Measurements from ENCODE around the gene ABCA13. TPM values are rescaled to one million over a fixed set of nuclear protein-coding genes. Genes with fewer than 3 reads are reported as not detected.

The ABCA13 gene
- total RNA-seq, 2 donors from 2014 or later: 1.7 to 2.5 TPM

DNA sequence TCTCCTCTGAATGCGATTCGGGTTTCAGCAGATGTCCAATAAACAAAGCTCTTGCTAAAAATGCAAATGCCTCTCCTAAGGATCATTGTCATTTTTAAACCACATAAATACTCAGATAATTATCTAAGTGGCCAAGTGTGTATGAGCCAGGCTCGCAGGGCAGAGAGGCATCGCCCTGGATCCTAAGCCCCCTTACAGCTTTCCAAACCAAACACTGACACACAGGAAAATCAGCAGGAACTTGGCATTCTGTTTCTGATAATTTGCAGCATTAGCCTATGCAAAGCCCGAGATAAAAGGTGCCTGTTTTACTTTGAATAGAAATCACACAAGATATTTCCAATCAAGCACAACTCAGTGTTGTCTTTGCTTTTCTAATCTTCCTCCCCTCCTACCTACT, 134.4 kb downstream of the ABCA13 start:
- no peaks in the 10 kb centered on the region for H3K36me3 ChIP-seq
- H3K4me3 ChIP-seq: no peak overlapping the region
- no peaks in the 10 kb centered on the region for H3K27me3 ChIP-seq
- TF ChIP-seq, protein P1, sequence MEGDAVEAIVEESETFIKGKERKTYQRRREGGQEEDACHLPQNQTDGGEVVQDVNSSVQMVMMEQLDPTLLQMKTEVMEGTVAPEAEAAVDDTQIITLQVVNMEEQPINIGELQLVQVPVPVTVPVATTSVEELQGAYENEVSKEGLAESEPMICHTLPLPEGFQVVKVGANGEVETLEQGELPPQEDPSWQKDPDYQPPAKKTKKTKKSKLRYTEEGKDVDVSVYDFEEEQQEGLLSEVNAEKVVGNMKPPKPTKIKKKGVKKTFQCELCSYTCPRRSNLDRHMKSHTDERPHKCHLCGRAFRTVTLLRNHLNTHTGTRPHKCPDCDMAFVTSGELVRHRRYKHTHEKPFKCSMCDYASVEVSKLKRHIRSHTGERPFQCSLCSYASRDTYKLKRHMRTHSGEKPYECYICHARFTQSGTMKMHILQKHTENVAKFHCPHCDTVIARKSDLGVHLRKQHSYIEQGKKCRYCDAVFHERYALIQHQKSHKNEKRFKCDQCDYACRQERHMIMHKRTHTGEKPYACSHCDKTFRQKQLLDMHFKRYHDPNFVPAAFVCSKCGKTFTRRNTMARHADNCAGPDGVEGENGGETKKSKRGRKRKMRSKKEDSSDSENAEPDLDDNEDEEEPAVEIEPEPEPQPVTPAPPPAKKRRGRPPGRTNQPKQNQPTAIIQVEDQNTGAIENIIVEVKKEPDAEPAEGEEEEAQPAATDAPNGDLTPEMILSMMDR (IDR thresholded peaks at IDR 0.05): no peak
- no peak for DNase-seq
- no peaks in the 10 kb centered on the region for H3K9me3 ChIP-seq
- intact Hi-C loops (cut with DNase I): no loop called here
- no peak overlapping the region for H3K27ac ChIP-seq
- H3K9ac ChIP-seq (ENCODE audit: low read depth in 2 of 2, low read length in 2 of 2): no peak overlapping the region
- H3K4me1 ChIP-seq: no peaks in the 10 kb centered on the region

DNA sequence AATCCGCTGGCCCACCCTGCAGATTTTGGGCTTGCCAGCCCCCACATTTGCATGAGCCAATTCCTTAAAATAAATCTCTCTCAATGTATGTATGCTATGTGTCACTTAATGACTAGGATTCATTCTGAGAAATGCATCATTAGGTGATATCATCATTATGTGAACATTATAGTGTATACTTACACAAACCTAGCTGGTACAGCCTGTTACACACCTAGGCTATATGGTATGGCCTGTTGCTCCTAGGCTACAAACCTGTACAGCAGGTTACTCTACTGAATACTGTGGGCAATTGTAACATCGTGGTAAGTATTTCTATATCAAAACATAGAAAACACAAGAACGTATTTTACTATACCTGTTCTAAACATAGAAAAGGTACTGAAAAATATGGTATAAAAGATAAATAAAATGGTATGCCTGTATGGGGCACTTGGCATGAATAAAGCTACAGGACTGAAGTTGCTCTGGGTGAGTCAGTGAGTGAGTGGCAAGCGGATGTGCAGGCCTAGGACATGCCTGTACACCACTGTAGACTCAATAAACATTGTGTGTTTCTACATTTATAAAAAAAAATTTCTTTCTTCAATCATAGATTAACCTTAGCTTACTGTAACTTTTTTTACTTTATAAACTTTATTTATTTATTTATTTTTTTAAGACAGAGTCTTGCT, 135.9 kb downstream of the ABCA13 start:
- intact Hi-C loops (cut with DNase I): no loop called here

DNA sequence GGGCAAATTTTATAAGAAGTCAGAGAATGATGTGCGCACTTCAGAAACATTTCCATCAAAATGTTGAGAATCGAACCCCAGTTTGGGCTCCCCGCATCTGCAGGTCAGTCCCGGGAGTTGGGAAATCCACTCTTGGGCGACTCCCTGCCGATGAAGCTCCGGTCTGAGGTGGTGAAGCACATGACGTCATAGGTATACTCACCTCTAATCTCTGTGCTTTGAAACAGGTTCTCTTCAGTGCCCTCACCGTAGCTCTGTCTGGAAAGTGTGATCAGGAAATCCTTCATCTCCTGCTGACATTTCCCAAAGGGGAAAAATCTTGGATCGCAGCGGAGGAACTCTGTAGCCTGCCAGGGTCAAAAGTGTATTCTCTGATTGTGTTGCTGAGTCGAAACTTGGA, 138.5 kb downstream of the ABCA13 start:
- TF ChIP-seq, protein P1 (IDR thresholded peaks at IDR 0.05): no peak
- no peak for DNase-seq
- no peaks in the 10 kb centered on the region for H3K36me3 ChIP-seq
- intact Hi-C loops (cut with DNase I): no loop called here
- H3K4me1 ChIP-seq: no peaks in the 10 kb centered on the region
- H3K27ac ChIP-seq: no peak overlapping the region
- H3K4me3 ChIP-seq: no peak overlapping the region
- no peaks in the 10 kb centered on the region for H3K27me3 ChIP-seq
- no peak overlapping the region for H3K9ac ChIP-seq (ENCODE audit: low read depth in 2 of 2, low read length in 2 of 2)
- H3K9me3 ChIP-seq: no peaks in the 10 kb centered on the region

More for the DNA sequence above, 135.9 kb downstream of the ABCA13 start:
- H3K27me3 ChIP-seq: no peaks in the 10 kb centered on the region
- H3K36me3 ChIP-seq: no peaks in the 10 kb centered on the region
- TF ChIP-seq, protein P1 (IDR thresholded peaks at IDR 0.05): no peak
- no peaks in the 10 kb centered on the region for H3K9me3 ChIP-seq
- no peak for DNase-seq
- H3K27ac ChIP-seq: no peak overlapping the region
- no peak overlapping the region for H3K4me3 ChIP-seq
- H3K4me1 ChIP-seq: no peaks in the 10 kb centered on the region
- no peak overlapping the region for H3K9ac ChIP-seq (ENCODE audit: low read depth in 2 of 2, low read length in 2 of 2)

DNA sequence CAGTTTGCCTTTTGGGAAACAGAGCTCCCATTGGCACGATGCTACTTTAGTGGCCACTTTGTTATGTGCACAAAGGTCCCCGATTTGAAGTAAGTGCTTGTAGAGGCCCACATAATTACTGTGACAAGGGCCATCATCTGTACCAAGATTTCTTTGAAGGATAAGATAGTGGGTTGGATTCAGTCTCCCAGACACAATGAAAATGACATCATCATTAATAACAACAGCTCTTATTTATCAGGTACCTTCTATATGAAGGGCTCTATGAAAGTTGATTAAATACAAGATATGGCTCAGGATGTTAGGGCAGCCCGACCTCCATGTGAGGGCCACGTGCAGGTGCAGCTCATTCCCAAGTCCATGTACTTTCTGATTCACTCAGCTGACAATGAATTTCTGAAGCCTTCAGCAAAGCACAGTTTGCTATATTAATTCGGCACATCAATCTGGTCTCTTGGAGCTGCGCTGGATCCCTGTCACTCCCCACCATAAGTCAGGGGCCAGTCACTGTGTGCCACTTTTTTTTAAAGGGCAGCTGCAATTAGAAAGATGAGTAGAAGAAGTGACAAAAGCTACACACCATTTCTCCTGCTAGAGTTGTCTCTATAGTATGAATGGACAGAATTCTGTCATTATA, 140.3 kb downstream of the ABCA13 start:
- no peak overlapping the region for H3K4me3 ChIP-seq
- no peaks in the 10 kb centered on the region for H3K27me3 ChIP-seq
- intact Hi-C loops (cut with DNase I): no loop called here
- H3K9ac ChIP-seq (ENCODE audit: low read depth in 2 of 2, low read length in 2 of 2): no peak overlapping the region
- DNase-seq: no peak
- H3K9me3 ChIP-seq: no peaks in the 10 kb centered on the region
- H3K36me3 ChIP-seq: no peaks in the 10 kb centered on the region
- H3K27ac ChIP-seq: no peak overlapping the region
- H3K4me1 ChIP-seq: no peaks in the 10 kb centered on the region
- TF ChIP-seq, protein P1 (IDR thresholded peaks at IDR 0.05): no peak

DNA sequence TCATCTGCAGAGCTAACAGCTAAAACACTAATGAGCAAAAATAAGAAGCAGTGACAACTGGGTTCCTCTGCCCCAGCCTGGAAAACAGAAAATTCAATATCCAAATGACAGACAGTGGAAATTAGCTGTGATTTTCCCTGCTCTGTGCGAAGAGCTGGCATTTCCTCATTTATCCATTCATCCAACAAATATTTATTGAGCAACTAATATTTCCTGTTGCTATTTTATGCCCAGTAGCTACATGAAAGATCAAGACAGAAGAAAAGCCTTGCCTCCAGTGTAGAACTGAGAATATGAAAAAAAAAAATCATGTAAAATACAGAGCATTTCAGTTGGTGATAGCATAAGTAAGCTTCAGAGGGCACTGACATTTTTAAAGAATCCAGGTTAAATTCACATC, 140.9 kb downstream of the ABCA13 start:
- no peaks in the 10 kb centered on the region for H3K27me3 ChIP-seq
- no peaks in the 10 kb centered on the region for H3K4me1 ChIP-seq
- TF ChIP-seq, protein P1 (IDR thresholded peaks at IDR 0.05): no peak
- DNase-seq: no peak
- no peak overlapping the region for H3K4me3 ChIP-seq
- intact Hi-C loops (cut with DNase I): no loop called here
- no peak overlapping the region for H3K9ac ChIP-seq (ENCODE audit: low read depth in 2 of 2, low read length in 2 of 2)
- no peak overlapping the region for H3K27ac ChIP-seq
- H3K36me3 ChIP-seq: no peaks in the 10 kb centered on the region
- H3K9me3 ChIP-seq: no peaks in the 10 kb centered on the region
